NB4 (cell line): ENCODE measurements around the gene QSER1.
A peak's percentile ranks its signal among the peaks of the same experiment; 100 is the strongest.

Source experiments
- DNase-seq: peaks from one replicate; pipeline ENCODE4 v3.0.0; 2010; ENCODE audit warnings: low read depth
- H3K4me3 ChIP-seq: one replicate; pipeline ENCODE4 v1.5.1; 2011; ENCODE audit warnings: mild to moderate bottlenecking, low read depth, low read length, moderate library complexity
- MAX ChIP-seq: IDR thresholded peaks from 2 replicates; pipeline ENCODE4 v1.6.1; 2011; ENCODE audit warnings: low read depth, low read length
- MYC ChIP-seq: IDR thresholded peaks from 2 replicates; pipeline ENCODE4 v1.6.1; 2011; ENCODE audit warnings: low read depth, low read length
- POLR2A ChIP-seq: IDR thresholded peaks from 2 replicates; pipeline ENCODE4 v1.6.1; 2011; ENCODE audit warnings: mild to moderate bottlenecking; ENCODE audit not compliant: insufficient read length; ENCODE audit errors: extremely low read depth
- TF ChIP-seq, protein P1 (sequence below): IDR thresholded peaks from one replicate; pipeline ENCODE4 v1.5.1; 2012; ENCODE audit warnings: low read depth, low read length

Gene QSER1

DNA sequence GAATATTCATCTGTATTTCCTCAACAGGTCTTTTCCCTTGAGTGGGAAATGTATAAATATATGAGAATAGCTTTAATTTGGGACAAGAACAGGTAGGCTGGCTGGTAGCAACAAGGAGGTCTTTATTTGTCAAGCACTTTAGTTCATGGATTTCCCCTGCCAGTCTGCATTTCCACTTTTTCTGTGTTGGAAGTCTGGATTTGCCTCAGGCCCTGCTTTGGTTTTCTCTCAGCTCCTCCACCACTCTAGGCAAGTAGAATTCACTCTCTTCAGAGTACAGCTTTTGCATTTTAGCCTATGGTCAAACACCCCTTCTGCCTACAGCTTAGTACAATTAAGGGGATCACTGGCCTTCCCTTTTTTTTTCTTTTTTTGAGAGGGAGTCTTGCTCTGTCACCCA is 57.1 kb downstream of the QSER1 start:
- TF ChIP-seq MYC: no peak
- TF ChIP-seq MAX: no peak
- TF ChIP-seq POLR2A: no peak
- TF ChIP-seq, protein P1, sequence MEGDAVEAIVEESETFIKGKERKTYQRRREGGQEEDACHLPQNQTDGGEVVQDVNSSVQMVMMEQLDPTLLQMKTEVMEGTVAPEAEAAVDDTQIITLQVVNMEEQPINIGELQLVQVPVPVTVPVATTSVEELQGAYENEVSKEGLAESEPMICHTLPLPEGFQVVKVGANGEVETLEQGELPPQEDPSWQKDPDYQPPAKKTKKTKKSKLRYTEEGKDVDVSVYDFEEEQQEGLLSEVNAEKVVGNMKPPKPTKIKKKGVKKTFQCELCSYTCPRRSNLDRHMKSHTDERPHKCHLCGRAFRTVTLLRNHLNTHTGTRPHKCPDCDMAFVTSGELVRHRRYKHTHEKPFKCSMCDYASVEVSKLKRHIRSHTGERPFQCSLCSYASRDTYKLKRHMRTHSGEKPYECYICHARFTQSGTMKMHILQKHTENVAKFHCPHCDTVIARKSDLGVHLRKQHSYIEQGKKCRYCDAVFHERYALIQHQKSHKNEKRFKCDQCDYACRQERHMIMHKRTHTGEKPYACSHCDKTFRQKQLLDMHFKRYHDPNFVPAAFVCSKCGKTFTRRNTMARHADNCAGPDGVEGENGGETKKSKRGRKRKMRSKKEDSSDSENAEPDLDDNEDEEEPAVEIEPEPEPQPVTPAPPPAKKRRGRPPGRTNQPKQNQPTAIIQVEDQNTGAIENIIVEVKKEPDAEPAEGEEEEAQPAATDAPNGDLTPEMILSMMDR: no peak
- peak; percentile 8 for DNase-seq
- H3K4me3 ChIP-seq: no peak overlapping the region

DNA sequence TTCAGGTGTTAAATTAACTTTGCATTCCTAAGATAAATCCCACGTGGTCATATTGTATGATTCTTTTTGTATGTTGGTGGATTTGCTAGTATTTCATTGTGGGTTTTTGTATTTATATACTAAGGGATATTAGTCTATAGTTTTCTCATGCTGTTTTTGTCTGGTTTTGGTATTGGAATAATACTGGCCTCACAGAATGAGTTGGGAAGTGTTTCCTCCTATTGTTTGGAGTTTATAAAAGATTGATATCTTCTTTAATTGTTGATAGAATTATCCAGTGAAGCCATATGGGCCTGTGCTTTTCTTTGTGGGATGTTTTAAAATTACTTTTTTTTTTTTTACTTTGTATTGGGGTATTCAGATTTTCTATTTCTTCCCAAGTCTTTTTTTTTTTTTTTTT is 59.8 kb downstream of the QSER1 start:
- TF ChIP-seq, protein P1: no peak
- TF ChIP-seq MYC (no peak), MAX (no peak), POLR2A (no peak)
- no peak for DNase-seq
- no peak overlapping the region for H3K4me3 ChIP-seq

- TF ChIP-seq POLR2A (no peak), MYC (no peak)
- peak; percentile 11 for DNase-seq
- H3K4me3 ChIP-seq: no peak overlapping the region
Observed at GRCh38 chr11:32953700-32954099, 61.1 kb downstream of the QSER1 start.

DNA sequence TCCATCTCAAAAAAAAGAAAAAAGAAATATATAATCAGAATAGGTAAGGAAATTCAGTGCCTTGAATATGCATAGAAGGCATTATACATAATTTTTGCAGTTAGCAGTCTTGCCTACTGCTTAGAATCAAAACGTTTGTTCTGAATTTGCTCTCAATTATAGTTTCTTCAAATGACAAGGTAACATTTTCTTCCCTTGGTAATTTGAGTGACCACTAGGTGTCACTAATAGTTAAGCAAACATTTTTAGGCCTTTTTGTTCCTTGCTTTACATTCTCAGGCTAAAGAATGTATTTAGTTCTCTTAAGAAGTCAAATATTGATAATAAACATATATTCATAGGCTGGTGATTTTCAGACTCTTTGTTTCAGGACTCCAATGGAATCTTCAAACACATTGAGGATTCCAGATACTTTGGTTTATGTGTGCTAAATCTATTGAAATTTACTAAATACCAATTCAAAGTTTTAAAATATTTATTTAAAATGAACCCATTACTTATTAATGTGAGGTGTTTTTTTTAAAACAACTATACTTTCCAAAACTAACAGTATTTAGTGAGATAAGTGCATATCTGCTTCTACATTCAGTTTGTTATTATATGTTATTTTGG is 68.0 kb downstream of the QSER1 start:
- H3K4me3 ChIP-seq: no peak overlapping the region
- TF ChIP-seq POLR2A (no peak), MAX (no peak)
- TF ChIP-seq, protein P1: peak; percentile 45
- peak; percentile 62 for DNase-seq

GRCh38 chr11:32962016-32962415 is 69.4 kb downstream of the QSER1 start:
- H3K4me3 ChIP-seq: no peak overlapping the region
- TF ChIP-seq MYC (no peak), MAX (no peak), POLR2A (no peak)
- TF ChIP-seq, protein P1: no peak
- DNase-seq: no peak

- TF ChIP-seq POLR2A: no peak
- no peak for TF ChIP-seq MAX
- no peak for TF ChIP-seq MYC
- TF ChIP-seq, protein P1: no peak
- no peak for DNase-seq
- no peak overlapping the region for H3K4me3 ChIP-seq
Observed at GRCh38 chr11:32963721-32964120, 71.1 kb downstream of the QSER1 start.
